ENCODE results near the gene IQCH.

The IQCH gene

DNA sequence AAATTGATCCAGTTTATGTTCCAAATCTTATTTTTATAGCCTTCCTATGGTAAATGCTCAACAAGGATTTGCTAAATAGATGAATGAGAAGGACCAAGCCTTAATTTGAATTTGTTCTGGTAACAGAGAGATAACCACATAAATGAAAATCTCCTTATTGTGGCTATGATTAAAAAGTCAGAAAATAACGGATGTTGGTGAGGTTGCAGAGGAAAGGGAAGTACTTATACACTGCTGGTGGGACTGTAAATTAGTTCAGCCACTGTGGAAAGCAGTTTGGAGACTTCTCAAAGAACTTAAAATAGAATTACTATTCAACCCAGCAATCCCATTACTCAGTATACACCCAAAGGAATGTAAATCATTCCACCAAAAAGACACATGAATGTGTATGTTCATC, 26.3 kb upstream of the IQCH start:
- Histone ChIP-seq H3K79me2 (ENCODE audit: control insufficient read depth, low read length) (no peaks in the 10 kb centered on the region), H3K9me2 (replicated peaks; ENCODE audit: control insufficient read depth, low read length) (no peaks in the 10 kb centered on the region), H3K4me2 (ENCODE audit: low read length) (no peak overlapping the region), H4K20me1 (ENCODE audit: control insufficient read depth, insufficient read depth, low read depth, low read length) (no peaks in the 10 kb centered on the region), H3K36me3 (ENCODE audit: control insufficient read depth, low read length) (peaks cover 53% of the 10 kb centered on the region), H3F3A (ENCODE audit: control insufficient read depth, insufficient read depth) (no peaks in the 10 kb centered on the region), H3K27ac (ENCODE audit: low read depth, low read length) (no peak overlapping the region), H3K9me3 (ENCODE audit: control insufficient read depth, insufficient read depth, low read length) (no peaks in the 10 kb centered on the region), H3K4me3 (ENCODE audit: low read length) (no peak overlapping the region), H3K4me1 (ENCODE audit: control insufficient read depth, low read length) (peaks cover 23% of the 10 kb centered on the region), H3K27me3 (ENCODE audit: control insufficient read depth, low read length) (no peaks in the 10 kb centered on the region)
- TF ChIP-seq EZH2phosphoT487 (IDR thresholded peaks at IDR 0.05; ENCODE audit: borderline replicate concordance, low read length): no peak
- TF ChIP-seq, protein P1, sequence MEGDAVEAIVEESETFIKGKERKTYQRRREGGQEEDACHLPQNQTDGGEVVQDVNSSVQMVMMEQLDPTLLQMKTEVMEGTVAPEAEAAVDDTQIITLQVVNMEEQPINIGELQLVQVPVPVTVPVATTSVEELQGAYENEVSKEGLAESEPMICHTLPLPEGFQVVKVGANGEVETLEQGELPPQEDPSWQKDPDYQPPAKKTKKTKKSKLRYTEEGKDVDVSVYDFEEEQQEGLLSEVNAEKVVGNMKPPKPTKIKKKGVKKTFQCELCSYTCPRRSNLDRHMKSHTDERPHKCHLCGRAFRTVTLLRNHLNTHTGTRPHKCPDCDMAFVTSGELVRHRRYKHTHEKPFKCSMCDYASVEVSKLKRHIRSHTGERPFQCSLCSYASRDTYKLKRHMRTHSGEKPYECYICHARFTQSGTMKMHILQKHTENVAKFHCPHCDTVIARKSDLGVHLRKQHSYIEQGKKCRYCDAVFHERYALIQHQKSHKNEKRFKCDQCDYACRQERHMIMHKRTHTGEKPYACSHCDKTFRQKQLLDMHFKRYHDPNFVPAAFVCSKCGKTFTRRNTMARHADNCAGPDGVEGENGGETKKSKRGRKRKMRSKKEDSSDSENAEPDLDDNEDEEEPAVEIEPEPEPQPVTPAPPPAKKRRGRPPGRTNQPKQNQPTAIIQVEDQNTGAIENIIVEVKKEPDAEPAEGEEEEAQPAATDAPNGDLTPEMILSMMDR (IDR thresholded peaks at IDR 0.05; ENCODE audit: low read depth, low read length, poor library complexity, severe bottlenecking): no peak

DNA sequence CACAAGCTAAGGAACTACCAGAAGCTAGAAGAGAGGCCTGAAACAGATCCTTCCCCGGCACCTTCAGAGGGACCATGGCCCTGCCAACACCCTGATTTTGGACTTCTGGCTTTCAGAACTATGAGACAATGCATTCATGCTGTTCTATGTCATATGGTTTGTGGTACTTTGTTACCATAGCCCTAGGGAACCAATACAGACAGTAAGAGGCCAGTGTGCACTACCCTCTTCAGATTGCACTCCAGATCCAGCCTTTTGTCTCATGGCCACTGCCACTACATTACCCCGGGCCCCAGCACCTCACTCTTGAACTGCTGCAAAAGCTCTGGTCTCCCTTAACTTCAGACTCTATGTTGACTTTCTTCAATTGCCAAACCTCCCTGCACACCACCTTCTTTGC, 24.1 kb upstream of the IQCH start:
- no peak overlapping the region for H3K27ac ChIP-seq (ENCODE audit: low read depth, low read length)
- no peaks in the 10 kb centered on the region for H3K79me2 ChIP-seq (ENCODE audit: control insufficient read depth, low read length)
- H3K4me2 ChIP-seq (ENCODE audit: low read length): no peak overlapping the region
- no peaks in the 10 kb centered on the region for H3F3A ChIP-seq (ENCODE audit: control insufficient read depth, insufficient read depth)
- TF ChIP-seq, protein P1 (IDR thresholded peaks at IDR 0.05; ENCODE audit: low read depth, low read length, poor library complexity, severe bottlenecking): no peak
- no peak for TF ChIP-seq EZH2phosphoT487 (IDR thresholded peaks at IDR 0.05; ENCODE audit: borderline replicate concordance, low read length)
- no peaks in the 10 kb centered on the region for H3K9me2 ChIP-seq (replicated peaks; ENCODE audit: control insufficient read depth, low read length)
- no peaks in the 10 kb centered on the region for H4K20me1 ChIP-seq (ENCODE audit: control insufficient read depth, insufficient read depth, low read depth, low read length)
- H3K36me3 ChIP-seq (ENCODE audit: control insufficient read depth, low read length): peaks cover 69% of the 10 kb centered on the region
- no peak overlapping the region for H3K4me3 ChIP-seq (ENCODE audit: low read length)
- no peaks in the 10 kb centered on the region for H3K9me3 ChIP-seq (ENCODE audit: control insufficient read depth, insufficient read depth, low read length)
- no peaks in the 10 kb centered on the region for H3K27me3 ChIP-seq (ENCODE audit: control insufficient read depth, low read length)
- peaks cover 18% of the 10 kb centered on the region for H3K4me1 ChIP-seq (ENCODE audit: control insufficient read depth, low read length)

DNA sequence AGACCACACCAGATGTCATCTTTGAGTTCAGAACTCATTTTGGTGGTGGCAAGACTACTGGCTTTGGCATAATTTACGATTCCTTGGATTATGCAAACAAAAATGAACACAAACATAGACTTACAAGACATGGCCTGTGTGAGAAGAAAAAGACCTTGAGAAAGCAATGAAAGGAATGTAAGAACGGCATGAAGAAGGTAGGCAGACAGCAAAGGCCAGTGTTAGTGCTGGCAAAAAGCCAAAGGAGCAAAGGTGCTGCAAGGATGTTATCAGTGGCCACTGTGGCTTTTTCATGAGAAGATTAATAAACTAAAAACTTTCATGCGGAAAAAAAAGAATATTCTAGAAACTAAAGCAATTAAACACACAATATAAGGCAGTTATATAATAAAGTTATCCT, 22.0 kb upstream of the IQCH start:
- no peaks in the 10 kb centered on the region for H3F3A ChIP-seq (ENCODE audit: control insufficient read depth, insufficient read depth)
- TF ChIP-seq, protein P1 (IDR thresholded peaks at IDR 0.05; ENCODE audit: low read depth, low read length, poor library complexity, severe bottlenecking): no peak
- no peak for TF ChIP-seq EZH2phosphoT487 (IDR thresholded peaks at IDR 0.05; ENCODE audit: borderline replicate concordance, low read length)
- no peak overlapping the region for H3K27ac ChIP-seq (ENCODE audit: low read depth, low read length)
- H3K79me2 ChIP-seq (ENCODE audit: control insufficient read depth, low read length): peaks cover 6% of the 10 kb centered on the region
- 0 out of 2 replicates have a peak, but pooled peaks cover 2% of the 10 kb centered on the region for H4K20me1 ChIP-seq (ENCODE audit: control insufficient read depth, insufficient read depth, low read depth, low read length)
- H3K9me2 ChIP-seq (replicated peaks; ENCODE audit: control insufficient read depth, low read length): no peaks in the 10 kb centered on the region
- no peaks in the 10 kb centered on the region for H3K9me3 ChIP-seq (ENCODE audit: control insufficient read depth, insufficient read depth, low read length)
- H3K4me2 ChIP-seq (ENCODE audit: low read length): no peak overlapping the region
- no peak overlapping the region for H3K4me3 ChIP-seq (ENCODE audit: low read length)
- no peaks in the 10 kb centered on the region for H3K27me3 ChIP-seq (ENCODE audit: control insufficient read depth, low read length)
- peaks cover 14% of the 10 kb centered on the region for H3K4me1 ChIP-seq (ENCODE audit: control insufficient read depth, low read length)
- peaks cover 60% of the 10 kb centered on the region for H3K36me3 ChIP-seq (ENCODE audit: control insufficient read depth, low read length)

Data from DOHH2 (cell line).